RCC 7860 (cell line): ENCODE data around the gene MYRIP.
"Not testable (repeated sequence)": the region's sequence is repeated elsewhere in the genome, so short reads cannot be mapped to it uniquely, and the experiment has no call there.

Experiments used
- DNase-seq: peaks from one replicate; pipeline ENCODE4 v3.0.0-alpha.2; 2015; ENCODE audit warnings: low spot score
- FAIRE-seq: peaks from 2 replicates; lab custom pipeline; 2012; peaks lifted over from hg19 to GRCh38; lab: Jason Lieb, UNC

The MYRIP gene

GRCh38 chr3:39805650-39806049, 3.8 kb upstream of the MYRIP start:
- DNase-seq (no peak), FAIRE-seq (no peak)

GRCh38 chr3:39806820-39807219, 2.6 kb upstream of the MYRIP start:
- DNase-seq (no peak), FAIRE-seq (no peak)

- FAIRE-seq (no peak), DNase-seq (no peak)
These were observed 785 bp upstream of the MYRIP start for GRCh38 chr3:39808467-39809180.

- FAIRE-seq (no peak), DNase-seq (no peak)
These were observed 686 bp downstream of the MYRIP start for GRCh38 chr3:39809995-39810595.

- FAIRE-seq, result no peak
- no peak for DNase-seq
These were observed 1.3 kb downstream of the MYRIP start for GRCh38 chr3:39810647-39811161.

- FAIRE-seq (no peak), DNase-seq (no peak)
These were observed 2.2 kb downstream of the MYRIP start for GRCh38 chr3:39811561-39811960.

- FAIRE-seq, result no peak
- DNase-seq, result no peak
These were observed 3.1 kb downstream of the MYRIP start for GRCh38 chr3:39812537-39812936.

- FAIRE-seq (no peak), DNase-seq (no peak)
These were observed 4.6 kb downstream of the MYRIP start for GRCh38 chr3:39814007-39814406.

- no peak for FAIRE-seq
- no peak for DNase-seq
These were observed 10.5 kb downstream of the MYRIP start for GRCh38 chr3:39819899-39820298.

GRCh38 chr3:39833764-39834163, 24.4 kb downstream of the MYRIP start:
- FAIRE-seq, result not testable (repeated sequence)

GRCh38 chr3:39839484-39839883, 30.1 kb downstream of the MYRIP start:
- DNase-seq (no peak), FAIRE-seq (no peak)

More at GRCh38 chr3:39833764-39834163, 24.4 kb downstream of the MYRIP start:
- DNase-seq, result not testable (repeated sequence)

- DNase-seq (no peak), FAIRE-seq (no peak)
These were observed 34.0 kb downstream of the MYRIP start for GRCh38 chr3:39843440-39843839.

GRCh38 chr3:39848365-39848764, 39.0 kb downstream of the MYRIP start:
- DNase-seq (no peak), FAIRE-seq (no peak)

GRCh38 chr3:39849992-39850715, 40.7 kb downstream of the MYRIP start:
- DNase-seq, result no peak
- FAIRE-seq, result no peak

- FAIRE-seq (no peak), DNase-seq (no peak)
These were observed 41.3 kb downstream of the MYRIP start for GRCh38 chr3:39850716-39851032.

- DNase-seq (no peak), FAIRE-seq (no peak)
These were observed 46.1 kb downstream of the MYRIP start for GRCh38 chr3:39855517-39855916.

- DNase-seq (no peak), FAIRE-seq (no peak)
These were observed 60.5 kb downstream of the MYRIP start for GRCh38 chr3:39869890-39870289.

GRCh38 chr3:39870706-39871105, 61.3 kb downstream of the MYRIP start:
- DNase-seq, result no peak
- no peak for FAIRE-seq

GRCh38 chr3:39879581-39879980, 70.2 kb downstream of the MYRIP start:
- no peak for DNase-seq
- no peak for FAIRE-seq

GRCh38 chr3:39882111-39882510, 72.7 kb downstream of the MYRIP start:
- FAIRE-seq (no peak), DNase-seq (no peak)

GRCh38 chr3:39892068-39892467, 82.7 kb downstream of the MYRIP start:
- DNase-seq (no peak), FAIRE-seq (no peak)

- no peak for FAIRE-seq
These were observed 86.8 kb downstream of the MYRIP start for GRCh38 chr3:39896184-39896583.

More at GRCh38 chr3:39896184-39896583, 86.8 kb downstream of the MYRIP start:
- no peak for DNase-seq
